Muscle layer of duodenum (tissue), 2 donors: Measurements from ENCODE around the gene C1orf159.

Experiments used
- H3K27ac ChIP-seq: one replicate; pipeline ENCODE4 v1.7.0; 2013; ENCODE audit warnings: mild to moderate bottlenecking, low read length
- H3K27me3 ChIP-seq: one replicate; pipeline ENCODE4 v1.7.0; 2013; ENCODE audit warnings: low read depth, mild to moderate bottlenecking, control low read depth, low read length
- H3K36me3 ChIP-seq, 2 donors: one replicate each; pipeline ENCODE4 v1.7.0; 2013; ENCODE audit warnings: low read length in 2 of 2, control low read depth in 1 of 2, mild to moderate bottlenecking in 1 of 2; ENCODE audit not compliant: insufficient read depth in 2 of 2, control insufficient read depth in 1 of 2
- H3K4me1 ChIP-seq, 2 donors: one replicate each; pipeline ENCODE4 v1.7.0; 2013; ENCODE audit warnings: low read length in 2 of 2, mild to moderate bottlenecking in 2 of 2, control low read depth in 1 of 2, moderate library complexity in 1 of 2; ENCODE audit not compliant: insufficient read depth in 2 of 2, control insufficient read depth in 1 of 2
- H3K4me3 ChIP-seq, 2 donors: one replicate each; pipeline ENCODE4 v1.7.0; 2013; ENCODE audit warnings: low read length in 2 of 2, low read depth in 1 of 2, mild to moderate bottlenecking in 1 of 2
- H3K9me3 ChIP-seq, 2 donors: one replicate each; pipeline ENCODE4 v1.7.0; 2013; ENCODE audit warnings: low read length in 2 of 2, control low read depth in 1 of 2, mild to moderate bottlenecking in 1 of 2; ENCODE audit not compliant: control insufficient read depth in 1 of 2
- donor health status: healthy.

Gene C1orf159

GRCh38 chr1:1047407-1047806, 68.5 kb downstream of the C1orf159 start:
- no peaks in the 10 kb centered on the region for H3K27me3 ChIP-seq
- H3K4me3 ChIP-seq = no peak overlapping the region
- peaks cover 0 to 58% of the 10 kb centered on the region in 2 donors for H3K36me3 ChIP-seq
- no peaks in the 10 kb centered on the region for H3K9me3 ChIP-seq
- no peak overlapping the region for H3K27ac ChIP-seq
- H3K4me1 ChIP-seq = no peaks in the 10 kb centered on the region

GRCh38 chr1:1046767-1047166, 69.1 kb downstream of the C1orf159 start:
- H3K36me3 ChIP-seq = peaks cover 0 to 54% of the 10 kb centered on the region in 2 donors

DNA sequence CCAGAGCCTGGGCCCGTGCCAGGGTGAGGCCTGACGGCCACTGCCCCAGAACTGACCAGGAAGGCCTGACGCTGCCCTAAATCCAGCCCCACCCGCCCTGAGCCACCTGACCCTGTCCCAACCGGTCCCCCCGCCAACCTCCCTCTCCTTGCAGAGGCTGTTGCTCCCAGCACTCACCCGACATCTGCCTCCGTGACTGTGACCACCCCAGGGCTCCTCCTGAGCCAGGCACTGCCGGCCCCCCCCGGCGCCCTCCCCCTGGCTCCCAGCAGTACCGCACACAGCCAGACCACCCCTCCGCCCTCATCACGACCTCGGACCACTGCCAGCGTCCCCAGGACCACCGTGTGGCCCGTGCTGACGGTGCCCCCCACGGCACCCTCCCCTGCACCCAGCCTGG, 69.6 kb downstream of the C1orf159 start:
- Histone ChIP-seq H3K4me1 (peaks cover 0 to under 1% of the 10 kb centered on the region in 2 donors), H3K36me3 (peaks cover 0 to 48% of the 10 kb centered on the region in 2 donors), H3K9me3 (no peaks in the 10 kb centered on the region), H3K4me3 (no peak overlapping the region), H3K27ac (no peak overlapping the region), H3K27me3 (no peaks in the 10 kb centered on the region)

More at GRCh38 chr1:1046767-1047166, 69.1 kb downstream of the C1orf159 start:
- H3K27ac ChIP-seq = no peak overlapping the region
- H3K4me3 ChIP-seq = no peak overlapping the region
- no peaks in the 10 kb centered on the region for H3K9me3 ChIP-seq
- H3K4me1 ChIP-seq = no peaks in the 10 kb centered on the region
- H3K27me3 ChIP-seq = no peaks in the 10 kb centered on the region

GRCh38 chr1:1045129-1045528, 70.8 kb downstream of the C1orf159 start:
- Histone ChIP-seq H3K27me3 (no peaks in the 10 kb centered on the region), H3K36me3 (peaks cover 0 to 41% of the 10 kb centered on the region in 2 donors), H3K27ac (no peak overlapping the region), H3K4me1 (peaks cover 0 to 8% of the 10 kb centered on the region in 2 donors), H3K4me3 (no peak overlapping the region), H3K9me3 (no peaks in the 10 kb centered on the region)

GRCh38 chr1:1044455-1045078, 71.3 kb downstream of the C1orf159 start:
- no peak overlapping the region for H3K27ac ChIP-seq
- no peaks in the 10 kb centered on the region for H3K27me3 ChIP-seq
- no peaks in the 10 kb centered on the region for H3K9me3 ChIP-seq
- peaks cover 0 to 14% of the 10 kb centered on the region in 2 donors for H3K4me1 ChIP-seq
- H3K4me3 ChIP-seq = no peak overlapping the region
- H3K36me3 ChIP-seq = peaks cover 0 to 41% of the 10 kb centered on the region in 2 donors

- Histone ChIP-seq H3K27ac (no peak overlapping the region), H3K27me3 (no peaks in the 10 kb centered on the region), H3K4me3 (no peak overlapping the region), H3K9me3 (no peaks in the 10 kb centered on the region), H3K4me1 (peaks cover 0 to 17% of the 10 kb centered on the region in 2 donors), H3K36me3 (peaks cover 0 to 41% of the 10 kb centered on the region in 2 donors)
These were observed 72.0 kb downstream of the C1orf159 start for GRCh38 chr1:1043921-1044320.

- H3K4me1 ChIP-seq = peaks cover 0 to 17% of the 10 kb centered on the region in 2 donors
- H3K36me3 ChIP-seq = peaks cover 0 to 41% of the 10 kb centered on the region in 2 donors
- H3K9me3 ChIP-seq = no peaks in the 10 kb centered on the region
- H3K27ac ChIP-seq = no peak overlapping the region
- H3K4me3 ChIP-seq = no peak overlapping the region
- no peaks in the 10 kb centered on the region for H3K27me3 ChIP-seq
These were observed 72.5 kb downstream of the C1orf159 start for GRCh38 chr1:1043411-1043810.

DNA sequence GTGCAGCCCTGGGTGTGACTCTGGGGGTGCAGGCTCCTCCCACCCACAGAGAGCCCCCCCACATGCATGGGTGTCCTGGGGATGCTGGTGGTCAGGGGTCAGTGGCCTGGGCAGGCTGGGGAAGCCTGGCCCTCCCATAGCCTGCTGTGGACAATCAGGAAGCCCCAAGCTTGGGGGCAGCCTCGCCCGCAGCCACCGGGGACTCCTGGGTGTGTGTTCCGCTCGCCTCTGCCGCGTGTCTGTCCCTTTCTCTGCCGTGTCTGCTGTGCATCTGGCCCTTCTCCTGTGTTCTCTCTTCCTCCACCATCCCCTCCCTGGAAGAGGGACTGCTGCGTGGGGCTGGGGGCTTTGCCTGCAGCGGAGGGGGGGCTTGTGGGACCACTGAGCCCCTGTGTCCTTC, 73.1 kb downstream of the C1orf159 start:
- H3K36me3 ChIP-seq = peaks cover 0 to 40% of the 10 kb centered on the region in 2 donors
- H3K4me1 ChIP-seq = peaks cover 0 to 17% of the 10 kb centered on the region in 2 donors
- H3K9me3 ChIP-seq = no peaks in the 10 kb centered on the region
- no peak overlapping the region for H3K27ac ChIP-seq
- no peak overlapping the region for H3K4me3 ChIP-seq
- no peaks in the 10 kb centered on the region for H3K27me3 ChIP-seq

GRCh38 chr1:1041873-1042272, 74.0 kb downstream of the C1orf159 start:
- peaks cover 0 to 17% of the 10 kb centered on the region in 2 donors for H3K4me1 ChIP-seq
- no peak overlapping the region for H3K27ac ChIP-seq
- H3K27me3 ChIP-seq = no peaks in the 10 kb centered on the region
- no peak overlapping the region for H3K4me3 ChIP-seq
- H3K36me3 ChIP-seq = peaks cover 0 to 31% of the 10 kb centered on the region in 2 donors
- H3K9me3 ChIP-seq = no peaks in the 10 kb centered on the region

DNA sequence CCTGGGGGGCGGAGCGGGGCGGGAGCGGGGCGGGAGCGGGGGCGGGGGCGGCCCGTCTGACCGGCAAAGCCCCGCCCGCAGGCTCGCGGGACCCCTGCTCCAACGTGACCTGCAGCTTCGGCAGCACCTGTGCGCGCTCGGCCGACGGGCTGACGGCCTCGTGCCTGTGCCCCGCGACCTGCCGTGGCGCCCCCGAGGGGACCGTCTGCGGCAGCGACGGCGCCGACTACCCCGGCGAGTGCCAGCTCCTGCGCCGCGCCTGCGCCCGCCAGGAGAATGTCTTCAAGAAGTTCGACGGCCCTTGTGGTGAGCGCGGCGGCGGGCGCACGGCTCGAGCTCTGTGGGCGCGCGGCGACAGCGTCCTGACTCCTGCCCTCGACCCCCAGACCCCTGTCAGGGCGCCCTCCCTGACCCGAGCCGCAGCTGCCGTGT, 74.8 kb downstream of the C1orf159 start:
- Histone ChIP-seq H3K4me3 (no peak overlapping the region), H3K27ac (no peak overlapping the region), H3K4me1 (peaks cover 0 to 17% of the 10 kb centered on the region in 2 donors), H3K27me3 (no peaks in the 10 kb centered on the region), H3K36me3 (peaks cover 0 to 24% of the 10 kb centered on the region in 2 donors), H3K9me3 (no peaks in the 10 kb centered on the region)

- Histone ChIP-seq H3K4me3 (peak overlapping the region in 1 of 2 donors; percentile 64), H3K27ac (no peak overlapping the region), H3K27me3 (no peaks in the 10 kb centered on the region), H3K4me1 (peaks cover 0 to 17% of the 10 kb centered on the region in 2 donors), H3K36me3 (peaks cover 0 to 20% of the 10 kb centered on the region in 2 donors), H3K9me3 (no peaks in the 10 kb centered on the region)
These were observed 75.6 kb downstream of the C1orf159 start for GRCh38 chr1:1040004-1040991.
